Esophagus muscularis mucosa (tissue), 4 donors: ENCODE data around the gene MECR. TPM values are rescaled to one million over a fixed set of nuclear protein-coding genes. Genes with fewer than 3 reads are reported as not detected.
"Not testable (repeated sequence)": the region's sequence is repeated elsewhere in the genome, so short reads cannot be mapped to it uniquely, and the experiment has no call there.

ENCODE experiments used
- DNase-seq: peaks from one replicate; pipeline ENCODE4 v3.0.0-alpha.2; 2017; ENCODE audit errors: extremely low spot score
- H3K27ac ChIP-seq, 4 donors: fragments of 200-600 bp; sonication (generic); replicated peaks in 1 of 4; 1 replicate in 3 of 4; 2 replicates in 1 of 4; pipeline ENCODE4 v1.5.1; 2016 to 2019; ENCODE audit warnings: mild to moderate bottlenecking in 1 of 4
- H3K27me3 ChIP-seq, 4 donors: fragments of 200-600 bp; sonication (generic); one replicate each; pipeline versions ENCODE4 v1.5.1 to v1.6.0; 2016 to 2019
- H3K36me3 ChIP-seq, 4 donors: fragments of 200-600 bp; sonication (generic); one replicate each; pipeline ENCODE4 v1.5.1; 2016 to 2019
- H3K4me1 ChIP-seq, 4 donors: fragments of 200-600 bp; sonication (generic); one replicate each; pipeline ENCODE4 v1.5.1; 2016 to 2019
- H3K4me3 ChIP-seq, 4 donors: fragments of 200-600 bp; sonication (generic); 1 replicate in 2 of 4; 2 replicates in 2 of 4; pipeline ENCODE4 v1.5.1; 2016 to 2019; ENCODE audit warnings: mild to moderate bottlenecking in 4 of 4, moderate library complexity in 1 of 4
- H3K9me3 ChIP-seq, 4 donors: fragments of 200-600 bp; sonication (generic); 1 replicate in 3 of 4; 2 replicates in 1 of 4; pipeline ENCODE4 v1.5.1; 2016 to 2019
- EP300 ChIP-seq: sonication (generic); formaldehyde crosslinking; IDR thresholded peaks from one replicate; pipeline ENCODE4 v1.6.1; 2017; ENCODE audit warnings: antibody characterized with exemption
- POLR2A ChIP-seq: fragments of 450-650 bp; IDR thresholded peaks from one replicate; pipeline ENCODE4 v1.6.1; 2017; ENCODE audit warnings: antibody characterized with exemption, moderate library complexity, mild to moderate bottlenecking, low read depth
- POLR2AphosphoS5 ChIP-seq, 2 donors: sonication (generic); formaldehyde crosslinking; IDR thresholded peaks; one replicate each; pipeline ENCODE4 v1.6.1; 2017; ENCODE audit warnings: antibody characterized with exemption in 2 of 2
- WGBS: methylation state at CpG from one replicate; pipeline ENCODE4 v1.1.5; 2018; 5-methylcytosine and 5-hydroxymethylcytosine counted together
- intact Hi-C: fragments of 100-400 bp; cut with DNase I; formaldehyde crosslinking; loops from one replicate; pipeline ENCODE4 v1.15.1; 2023
- total RNA-seq, 4 donors: library from RNA; depleted of rRNA; stranded (reverse); fragments of >200 nt; gene quantifications; one replicate each; pipeline versions ENCODE4 v1.1.0 to v1.2.1, GENCODE V29; 2016
- TF ChIP-seq, protein P1 (sequence below), 3 experiments: fragments of 200-600 bp in 2 of 3; fragments of 450-650 bp in 1 of 3; sonication (generic) in 2 of 3; IDR thresholded peaks; one replicate each; pipeline ENCODE4 v1.5.1; 2017 to 2019; ENCODE audit warnings: antibody characterized with exemption in 3 of 3, mild to moderate bottlenecking in 2 of 3, moderate library complexity in 1 of 3

MECR gene
- total RNA-seq, 4 donors from 2014 or later, result 15.4 to 20.2 (median 18.6) TPM

DNA sequence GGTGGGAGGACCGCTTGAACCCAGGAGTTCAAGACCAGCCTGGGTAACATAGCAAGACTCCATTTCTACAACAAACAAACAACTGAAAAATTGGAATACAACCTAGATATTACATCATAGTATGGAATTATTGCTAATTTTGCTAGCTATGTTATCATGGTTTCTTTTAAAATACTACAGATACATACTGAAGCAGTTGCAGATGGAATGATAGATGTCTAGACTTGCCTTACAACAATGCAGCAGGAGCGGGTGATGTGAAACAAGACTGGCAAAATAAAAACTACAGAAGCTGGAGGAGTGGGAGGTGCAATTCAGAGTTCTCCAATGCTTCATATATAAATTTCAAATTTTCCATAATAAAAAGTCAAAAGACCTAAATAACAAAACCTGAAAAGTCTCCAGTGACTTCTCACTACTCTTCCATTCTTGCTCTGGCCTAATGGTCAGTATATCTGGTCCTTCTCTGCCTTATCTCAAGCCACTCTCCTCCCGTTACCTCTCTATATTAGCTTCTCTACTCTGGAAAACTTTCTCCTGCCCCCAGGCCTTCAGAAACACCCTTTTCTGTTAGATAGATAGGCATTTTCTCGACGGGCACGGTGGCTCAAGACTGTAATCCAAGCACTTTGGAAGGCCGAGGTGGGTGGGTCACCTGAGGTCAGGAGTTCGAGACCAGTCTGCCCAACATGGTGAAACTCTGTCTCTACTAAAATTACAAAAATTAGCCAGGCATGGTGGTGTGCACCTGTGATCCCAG is 78.5 kb downstream of the MECR start:
- no peaks in the 10 kb centered on the region for H3K9me3 ChIP-seq
- peaks cover 76 to 98% (median 87%) of the 10 kb centered on the region in 4 donors for H3K36me3 ChIP-seq
- no peak overlapping the region for H3K4me3 ChIP-seq
- no peak overlapping the region for H3K27ac ChIP-seq
- 92% methylated on average over 8 of the region's 8 CpGs for WGBS
- TF ChIP-seq POLR2AphosphoS5 (IDR thresholded peaks at IDR 0.05) (no peak), EP300 (no peak), POLR2A (no peak)
- TF ChIP-seq, protein P1, sequence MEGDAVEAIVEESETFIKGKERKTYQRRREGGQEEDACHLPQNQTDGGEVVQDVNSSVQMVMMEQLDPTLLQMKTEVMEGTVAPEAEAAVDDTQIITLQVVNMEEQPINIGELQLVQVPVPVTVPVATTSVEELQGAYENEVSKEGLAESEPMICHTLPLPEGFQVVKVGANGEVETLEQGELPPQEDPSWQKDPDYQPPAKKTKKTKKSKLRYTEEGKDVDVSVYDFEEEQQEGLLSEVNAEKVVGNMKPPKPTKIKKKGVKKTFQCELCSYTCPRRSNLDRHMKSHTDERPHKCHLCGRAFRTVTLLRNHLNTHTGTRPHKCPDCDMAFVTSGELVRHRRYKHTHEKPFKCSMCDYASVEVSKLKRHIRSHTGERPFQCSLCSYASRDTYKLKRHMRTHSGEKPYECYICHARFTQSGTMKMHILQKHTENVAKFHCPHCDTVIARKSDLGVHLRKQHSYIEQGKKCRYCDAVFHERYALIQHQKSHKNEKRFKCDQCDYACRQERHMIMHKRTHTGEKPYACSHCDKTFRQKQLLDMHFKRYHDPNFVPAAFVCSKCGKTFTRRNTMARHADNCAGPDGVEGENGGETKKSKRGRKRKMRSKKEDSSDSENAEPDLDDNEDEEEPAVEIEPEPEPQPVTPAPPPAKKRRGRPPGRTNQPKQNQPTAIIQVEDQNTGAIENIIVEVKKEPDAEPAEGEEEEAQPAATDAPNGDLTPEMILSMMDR (IDR thresholded peaks at IDR 0.05), result no peak
- H3K4me1 ChIP-seq, result peaks cover 14 to 19% (median 17%) of the 10 kb centered on the region in 4 donors
- H3K27me3 ChIP-seq, result no peaks in the 10 kb centered on the region
- DNase-seq, result no peak
- intact Hi-C loops, result no loop called here

DNA sequence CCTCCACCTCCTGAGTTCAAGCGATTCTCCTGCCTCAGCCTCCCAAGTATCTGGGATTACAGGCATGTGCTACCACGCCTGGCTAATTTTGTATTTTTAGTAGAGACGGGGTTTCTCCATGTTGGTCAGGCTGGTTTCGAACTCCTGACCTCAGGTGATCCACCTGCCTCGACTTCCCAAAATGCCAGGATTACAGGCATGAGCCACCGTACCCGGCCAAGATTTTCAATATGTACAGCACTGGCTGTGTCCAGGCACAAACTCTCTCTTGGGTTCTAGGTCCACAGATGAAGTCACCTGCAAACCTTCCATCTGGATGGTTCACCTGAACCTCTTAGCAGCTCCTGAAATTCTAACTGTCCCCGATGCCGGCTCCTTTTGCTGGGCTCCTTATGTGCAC is 80.4 kb downstream of the MECR start:
- WGBS, result 95% methylated on average over 9 of the region's 9 CpGs
- H3K27me3 ChIP-seq, DNase-seq, H3K27ac ChIP-seq, intact Hi-C loops, H3K4me3 ChIP-seq, H3K9me3 ChIP-seq: not testable (repeated sequence)
- Histone ChIP-seq H3K4me1 (peaks cover 7 to 13% (median 10%) of the 10 kb centered on the region in 4 donors), H3K36me3 (peaks cover 82 to 100% (median 94%) of the 10 kb centered on the region in 4 donors)

GRCh38 chr1:29148656-29149491 is 81.9 kb downstream of the MECR start:
- Histone ChIP-seq H3K36me3 (peaks cover 72 to 96% (median 90%) of the 10 kb centered on the region in 4 donors), H3K27ac (no peak overlapping the region), H3K4me1 (peaks cover 9 to 13% (median 11%) of the 10 kb centered on the region in 4 donors), H3K9me3 (no peaks in the 10 kb centered on the region), H3K27me3 (no peaks in the 10 kb centered on the region), H3K4me3 (no peak overlapping the region)
- DNase-seq, result no peak
- no peak for TF ChIP-seq POLR2A
- intact Hi-C loops, result no loop called here
- WGBS, result 95% methylated on average over 35 of the region's 35 CpGs

- DNase-seq, result no peak
- intact Hi-C loops, result no loop called here
- Histone ChIP-seq H3K9me3 (no peaks in the 10 kb centered on the region), H3K27me3 (no peaks in the 10 kb centered on the region), H3K4me3 (no peak overlapping the region), H3K27ac (peak overlapping the region in 1 of 4 donors; percentile 31), H3K4me1 (peaks cover 9 to 13% (median 11%) of the 10 kb centered on the region in 4 donors), H3K36me3 (peaks cover 43 to 74% (median 68%) of the 10 kb centered on the region in 4 donors)
- WGBS, result 49% methylated on average over 8 of the region's 8 CpGs
- peak in 1 of 2 donors; percentile 27 for TF ChIP-seq POLR2AphosphoS5 (IDR thresholded peaks at IDR 0.05)
- TF ChIP-seq POLR2A, result no peak
- TF ChIP-seq, protein P1 (IDR thresholded peaks at IDR 0.05), result no peak
- no peak for TF ChIP-seq EP300
Observed at GRCh38 chr1:29145739-29146437, 84.8 kb downstream of the MECR start.

- no peak for DNase-seq
- no peak overlapping the region for H3K4me3 ChIP-seq
- no peaks in the 10 kb centered on the region for H3K27me3 ChIP-seq
- peaks cover 9 to 13% (median 11%) of the 10 kb centered on the region in 4 donors for H3K4me1 ChIP-seq
- H3K27ac ChIP-seq, result no peak overlapping the region
- H3K9me3 ChIP-seq, result no peaks in the 10 kb centered on the region
- 87% methylated on average over 2 of the region's 2 CpGs for WGBS
- TF ChIP-seq POLR2AphosphoS5 (IDR thresholded peaks at IDR 0.05), result no peak
- no peak for TF ChIP-seq EP300
- TF ChIP-seq POLR2A, result no peak
- H3K36me3 ChIP-seq, result peaks cover 27 to 57% (median 51%) of the 10 kb centered on the region in 4 donors
- intact Hi-C loops, result no loop called here
Observed at GRCh38 chr1:29144178-29144577, 86.6 kb downstream of the MECR start.
